ENCODE data around the gene EPHB2. TPM values are rescaled to one million over a fixed set of nuclear protein-coding genes. Genes with fewer than 3 reads are reported as not detected.

Gene EPHB2
- total and polyA plus RNA-seq, 2 of the 8 experiments (the other 6 are each of a cell fraction or from before 2014, with no cell fraction given), result 15.8 to 17.2 TPM

GRCh38 chr1:22767852-22768251 is 57.2 kb downstream of the EPHB2 start:
- FAIRE-seq (no peak), DNase-seq (ENCODE audit: low read depth in 1 of 2, low spot score in 2 of 2) (no peak)
- Histone ChIP-seq H3K23ac (ENCODE audit: insufficient read length) (no peak overlapping the region), H3K36me3 (ENCODE audit: control insufficient read depth in 2 of 4, insufficient read depth in 4 of 4, low read length in 3 of 4) (no peaks in the 10 kb centered on the region), H2BK12ac (ENCODE audit: low read depth, low read length) (no peak overlapping the region), H3K9ac (replicated peaks in 1 of 4; ENCODE audit: extremely low read depth in 1 of 4, low read depth in 3 of 4, low read length in 3 of 4) (no peak overlapping the region), H2BK15ac (ENCODE audit: low read length) (no peak overlapping the region), H4K91ac (replicated peaks; ENCODE audit: insufficient read length, low read length) (no peak overlapping the region), H3K27ac (ENCODE audit: low read depth, low read length) (no peak overlapping the region), H3K4me1 (replicated peaks in 1 of 4; ENCODE audit: control insufficient read depth in 3 of 4, insufficient read depth in 4 of 4, low read length in 3 of 4) (peaks cover 0 to 2% (median 0%) of the 10 kb centered on the region in 4 experiments; a peak in 1 of 7 replicates), H2BK20ac (ENCODE audit: low read length) (no peak overlapping the region), H3K56ac (replicated peaks; ENCODE audit: insufficient read length, low read depth, low read length) (no peak overlapping the region), H4K20me1 (replicated peaks in 1 of 2; ENCODE audit: control insufficient read depth in 1 of 2, insufficient read depth in 2 of 2, low read length in 2 of 2) (peaks cover 0 to 2% of the 10 kb centered on the region in 2 experiments), H2AFZ (ENCODE audit: low read length) (no peak overlapping the region), H3K9me3 (ENCODE audit: insufficient read depth in 2 of 2, low read depth in 1 of 2, low read length in 1 of 2) (no peaks in the 10 kb centered on the region), H2AK5ac (ENCODE audit: low read depth, low read length) (no peak overlapping the region), H2BK5ac (ENCODE audit: low read depth, low read length) (no peak overlapping the region), H3K23me2 (ENCODE audit: low read depth, low read length) (peaks cover 4% of the 10 kb centered on the region; the same call in 1 of the 2 replicates), H3K4me3 (ENCODE audit: extremely low read depth in 1 of 4, insufficient read depth in 2 of 4, low read depth in 3 of 4, low read length in 4 of 4) (no peak overlapping the region), H3K4ac (replicated peaks; ENCODE audit: insufficient read length, low read depth, low read length) (no peak overlapping the region), H3K4me2 (ENCODE audit: insufficient read depth in 1 of 2, low read depth in 2 of 2, low read length in 2 of 2) (no peak overlapping the region), H3K14ac (ENCODE audit: insufficient read length) (no peak overlapping the region), H3K79me2 (ENCODE audit: control insufficient read depth in 1 of 2, insufficient read depth in 2 of 2, low read length in 2 of 2) (no peaks in the 10 kb centered on the region), H4K5ac (ENCODE audit: insufficient read length, low read depth, low read length) (no peak overlapping the region), H2BK120ac (replicated peaks; ENCODE audit: low read depth, low read length) (no peak overlapping the region), H4K8ac (ENCODE audit: extremely low read depth, insufficient read depth, low read length) (no peak overlapping the region), H3K79me1 (ENCODE audit: low read depth, low read length) (no peaks in the 10 kb centered on the region), H3K27me3 (replicated peaks in 1 of 4; ENCODE audit: control insufficient read depth in 3 of 4, extremely low read depth in 1 of 4, insufficient read depth in 3 of 4, low read length in 3 of 4) (no peaks in the 10 kb centered on the region; a peak in 1 of 7 replicates), H3K18ac (ENCODE audit: extremely low read depth, low read length) (no peak overlapping the region)
- TF ChIP-seq MAX (IDR thresholded peaks at IDR 0.05) (no peak), CBX8 (IDR thresholded peaks at IDR 0.05; ENCODE audit: borderline replicate concordance, low read depth, low read length) (no peak), CHD1 (IDR thresholded peaks at IDR 0.05; ENCODE audit: low read depth, low read length) (no peak), SUZ12 (IDR thresholded peaks at IDR 0.05; ENCODE audit: low read length) (no peak), ATF2 (IDR thresholded peaks at IDR 0.05; ENCODE audit: low read length) (no peak), TAF7 (optimal IDR thresholded peaks at IDR 0.05; ENCODE audit: borderline replicate concordance, low read depth, low read length) (no peak), RNF2 (IDR thresholded peaks at IDR 0.05; ENCODE audit: borderline replicate concordance, low read depth, low read length, missing control alignments, poor library complexity, severe bottlenecking) (no peak)
- ChIA-PET CTCF (ENCODE audit: partially characterized antibody) (interaction anchor here (0.7 to 2.9 kb wide), 5 partner anchors 9 to 162 kb away, joined by 3 to 10 read pairs (median 7); no protein-coding TSS in a partner anchor), POLR2A (ENCODE audit: partially characterized antibody) (no interaction called here)
- 83% methylated on average over 9 of the region's 9 CpGs; no CpG with 5 or more reads in 1 of the 2 experiments for WGBS, 2 experiments (ENCODE audit: extremely low coverage in 1 of 2, insufficient coverage in 1 of 2, insufficient read length in 1 of 2, insufficient replicate concordance in 2 of 2, low coverage in 1 of 2, low lambda C conversion rate in 2 of 2, missing lambda C conversion rate in 1 of 2)
